C4-2B (cell line): ENCODE results near the gene ANGPT4.

ENCODE experiments used
- H3K27ac ChIP-seq: fragments of 450-650 bp; 2 replicates; pipeline ENCODE4 v1.5.1; 2017
- ZFX ChIP-seq: fragments of 450-650 bp; IDR thresholded peaks from 2 replicates; pipeline ENCODE4 v1.6.1; 2017
- TF ChIP-seq, protein P1 (sequence below): fragments of 450-650 bp; conservative IDR thresholded peaks from 2 replicates; pipeline ENCODE4 v1.5.1; 2017; ENCODE audit warnings: mild to moderate bottlenecking

Gene ANGPT4

DNA sequence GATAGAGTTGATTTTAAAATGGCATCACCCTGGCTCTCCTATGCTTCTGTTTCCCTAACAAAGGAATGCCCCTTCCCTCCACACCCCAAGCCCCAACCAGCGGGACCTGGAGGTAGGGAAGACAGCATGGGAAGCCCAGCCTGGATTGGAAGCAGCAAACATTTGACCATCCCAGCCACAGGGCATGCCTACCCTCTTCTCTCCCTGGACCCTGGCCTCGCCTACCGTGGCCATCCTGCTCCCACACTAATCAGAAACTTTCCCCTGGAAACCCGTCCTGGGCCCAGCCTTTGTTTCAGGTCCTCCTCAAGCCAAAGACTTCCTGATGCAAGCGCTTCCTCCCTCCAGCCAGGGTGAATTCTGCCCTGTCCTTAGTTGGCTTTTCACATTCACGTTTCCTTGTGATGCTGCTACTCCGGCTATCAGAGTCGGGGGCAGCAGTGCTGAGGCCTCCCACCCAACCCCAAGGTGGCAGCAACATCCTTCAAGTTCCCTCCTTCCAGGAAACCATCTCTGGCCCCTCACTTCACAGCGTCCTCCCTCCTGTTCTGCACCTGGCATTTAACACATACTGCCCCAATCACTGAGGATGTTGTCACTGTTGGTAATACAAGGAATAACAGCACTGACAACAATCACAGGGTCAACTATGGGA lies 18.2 kb upstream of the ANGPT4 start:
- TF ChIP-seq, protein P1, sequence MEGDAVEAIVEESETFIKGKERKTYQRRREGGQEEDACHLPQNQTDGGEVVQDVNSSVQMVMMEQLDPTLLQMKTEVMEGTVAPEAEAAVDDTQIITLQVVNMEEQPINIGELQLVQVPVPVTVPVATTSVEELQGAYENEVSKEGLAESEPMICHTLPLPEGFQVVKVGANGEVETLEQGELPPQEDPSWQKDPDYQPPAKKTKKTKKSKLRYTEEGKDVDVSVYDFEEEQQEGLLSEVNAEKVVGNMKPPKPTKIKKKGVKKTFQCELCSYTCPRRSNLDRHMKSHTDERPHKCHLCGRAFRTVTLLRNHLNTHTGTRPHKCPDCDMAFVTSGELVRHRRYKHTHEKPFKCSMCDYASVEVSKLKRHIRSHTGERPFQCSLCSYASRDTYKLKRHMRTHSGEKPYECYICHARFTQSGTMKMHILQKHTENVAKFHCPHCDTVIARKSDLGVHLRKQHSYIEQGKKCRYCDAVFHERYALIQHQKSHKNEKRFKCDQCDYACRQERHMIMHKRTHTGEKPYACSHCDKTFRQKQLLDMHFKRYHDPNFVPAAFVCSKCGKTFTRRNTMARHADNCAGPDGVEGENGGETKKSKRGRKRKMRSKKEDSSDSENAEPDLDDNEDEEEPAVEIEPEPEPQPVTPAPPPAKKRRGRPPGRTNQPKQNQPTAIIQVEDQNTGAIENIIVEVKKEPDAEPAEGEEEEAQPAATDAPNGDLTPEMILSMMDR = no peak
- no peak for TF ChIP-seq ZFX
- no peak overlapping the region for H3K27ac ChIP-seq

DNA sequence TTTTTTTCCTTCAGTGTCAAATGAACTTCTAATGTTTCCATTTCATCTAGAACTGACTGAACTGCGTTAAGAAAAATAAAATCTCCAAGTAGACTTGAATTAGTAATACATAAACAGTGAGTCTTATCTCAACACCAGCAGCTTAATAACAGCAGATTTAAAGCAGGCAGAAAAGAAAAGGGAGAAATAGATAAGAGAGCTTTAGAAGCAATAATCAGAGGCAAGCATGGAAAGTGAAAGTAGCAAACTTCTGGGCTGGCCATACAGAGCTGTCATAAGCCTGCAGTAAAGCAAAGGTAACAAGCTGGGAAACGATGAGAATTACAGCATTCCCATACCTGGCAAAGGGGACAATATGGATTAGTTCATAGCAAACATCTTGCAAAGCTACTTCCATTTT lies 16.9 kb upstream of the ANGPT4 start:
- no peak overlapping the region for H3K27ac ChIP-seq
- TF ChIP-seq, protein P1 = no peak
- no peak for TF ChIP-seq ZFX

DNA sequence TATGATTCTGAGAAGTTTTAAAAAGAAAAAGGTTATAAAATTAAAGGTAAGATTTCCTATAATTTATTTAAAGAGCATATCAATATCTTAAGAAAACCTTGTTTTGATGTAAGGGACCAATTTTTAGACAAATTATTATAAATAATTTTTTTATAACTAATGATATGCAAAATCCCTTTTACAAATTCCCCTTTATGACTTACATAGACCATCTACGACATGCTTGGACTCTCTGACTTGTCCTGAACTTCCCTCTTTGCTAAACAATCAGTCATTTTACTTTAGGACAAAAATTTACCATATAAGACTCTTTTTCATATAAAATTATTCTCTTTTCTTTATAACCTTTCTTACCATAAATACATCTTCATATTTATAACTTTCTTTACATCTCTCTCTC lies 15.3 kb upstream of the ANGPT4 start:
- H3K27ac ChIP-seq = no peak overlapping the region
- TF ChIP-seq ZFX = no peak
- TF ChIP-seq, protein P1 = no peak

DNA sequence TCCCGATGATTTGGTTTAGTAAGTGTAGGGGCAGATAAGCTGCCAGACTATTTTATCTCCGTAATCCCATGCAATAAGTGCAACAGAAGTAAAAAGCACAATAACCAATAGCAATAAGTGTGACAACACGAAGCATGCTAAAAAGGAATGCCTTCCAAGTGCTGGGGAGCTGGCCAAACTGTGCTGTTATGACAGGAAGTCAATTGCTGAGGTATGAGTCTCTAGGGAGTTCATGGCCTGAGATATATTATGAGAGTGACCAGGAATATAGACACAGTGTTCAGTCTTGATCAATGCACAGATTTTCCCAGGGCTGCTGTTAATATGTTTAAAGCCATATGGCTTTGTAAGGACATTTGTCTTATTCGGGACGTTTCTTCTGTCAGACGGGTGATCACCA lies 10.5 kb upstream of the ANGPT4 start:
- TF ChIP-seq ZFX = no peak
- TF ChIP-seq, protein P1 = no peak
- H3K27ac ChIP-seq = no peak overlapping the region

DNA sequence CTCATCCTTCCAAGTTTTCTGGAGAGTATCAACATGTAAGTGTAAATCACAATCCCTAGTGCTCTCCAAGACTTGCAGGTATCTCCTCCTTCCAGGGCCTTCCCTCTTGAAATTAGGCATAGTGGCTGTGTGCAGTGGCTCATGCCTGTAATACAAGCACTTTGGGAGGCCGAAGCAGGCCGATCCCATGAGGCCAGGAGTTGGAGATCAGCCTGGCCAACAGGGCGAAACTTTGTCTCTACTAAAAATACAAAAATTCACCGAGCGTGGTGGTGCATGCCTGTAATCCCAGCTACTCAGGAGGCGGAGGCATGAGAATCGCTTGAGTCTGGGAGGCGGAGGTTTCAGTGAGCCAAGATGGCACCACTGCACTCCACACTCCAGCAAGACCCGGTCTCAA lies 9.4 kb upstream of the ANGPT4 start:
- H3K27ac ChIP-seq = no peak overlapping the region
- TF ChIP-seq ZFX = no peak
- TF ChIP-seq, protein P1 = no peak

DNA sequence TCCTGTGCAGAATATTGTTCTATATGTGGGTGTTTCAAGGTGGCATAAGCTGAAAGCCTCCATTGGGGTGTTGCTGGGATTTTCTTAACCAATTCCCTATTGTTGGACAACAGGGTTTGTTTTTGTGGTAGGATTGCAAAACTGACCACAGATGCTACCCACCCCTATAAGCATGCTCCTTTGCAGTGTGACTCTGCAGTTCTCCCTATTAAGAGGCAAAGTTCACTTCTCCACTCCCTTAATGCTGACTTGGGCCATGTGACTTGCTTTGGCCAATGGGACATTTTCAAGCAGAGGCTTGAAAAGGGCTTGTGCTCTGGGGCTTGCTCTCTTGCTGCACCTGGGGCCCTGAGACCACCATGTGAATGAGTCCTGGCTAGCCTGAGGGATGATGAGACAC lies 8.5 kb upstream of the ANGPT4 start:
- no peak overlapping the region for H3K27ac ChIP-seq
- no peak for TF ChIP-seq ZFX

DNA sequence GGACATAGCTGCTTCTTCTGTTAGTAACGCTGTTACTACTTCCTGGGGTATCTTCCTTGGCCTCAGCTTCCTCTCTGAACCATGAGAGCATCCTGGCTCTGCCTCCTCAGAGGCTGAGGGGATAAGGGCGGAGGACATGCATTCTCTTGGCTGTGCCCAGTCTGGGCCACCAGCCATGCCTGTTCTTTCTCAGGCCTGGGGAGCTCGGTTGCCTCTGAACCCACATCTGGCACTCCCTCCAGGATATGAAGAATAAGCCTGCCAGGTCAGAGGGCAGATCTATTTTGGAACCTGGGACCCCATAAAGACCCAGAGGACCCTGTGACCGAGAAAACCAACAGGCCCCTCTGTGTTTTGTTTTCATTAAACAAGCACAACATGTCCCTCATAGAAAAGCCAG lies 6.6 kb upstream of the ANGPT4 start:
- TF ChIP-seq ZFX = no peak
- TF ChIP-seq, protein P1 = no peak
- no peak overlapping the region for H3K27ac ChIP-seq

DNA sequence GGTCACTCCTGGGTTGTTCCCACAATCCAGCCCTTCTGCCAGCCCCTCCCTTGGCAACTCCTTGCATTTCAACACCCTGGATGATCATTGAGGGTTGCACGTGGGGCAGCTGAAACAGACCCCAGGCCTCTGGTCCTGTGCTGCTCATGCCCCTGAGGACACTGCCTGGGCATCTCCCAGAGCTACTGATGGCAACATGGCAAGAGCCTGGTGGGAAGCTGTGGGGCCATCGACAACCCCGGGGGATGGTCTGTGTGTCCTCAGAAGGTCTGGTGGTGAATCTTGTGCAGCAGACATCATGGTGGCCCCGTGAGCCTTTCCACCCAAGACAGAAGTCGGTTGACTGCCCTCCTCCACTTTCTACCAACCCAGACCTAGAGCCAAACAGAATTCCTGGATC lies 4.9 kb upstream of the ANGPT4 start:
- H3K27ac ChIP-seq = no peak overlapping the region

More for the DNA sequence above, 4.9 kb upstream of the ANGPT4 start:
- TF ChIP-seq, protein P1 = no peak
- TF ChIP-seq ZFX = no peak
